HepG2 (cell line): ENCODE data around the gene SULT1A3. TPM values are rescaled to one million over a fixed set of nuclear protein-coding genes. Genes with fewer than 3 reads are reported as not detected.

Experiments
- ARNTL ChIP-seq: sonication (generic); formaldehyde crosslinking; IDR thresholded peaks from 2 replicates; pipeline ENCODE4 v1.4.0; 2020; ENCODE audit warnings: mild to moderate bottlenecking, missing genetic modification reagents
- GRHL1 ChIP-seq: sonication (generic); formaldehyde crosslinking; conservative IDR thresholded peaks from 2 replicates; pipeline ENCODE4 v1.8.0; 2022; ENCODE audit warnings: missing genetic modification reagents
- HNF4A ChIP-seq: sonication (generic); formaldehyde crosslinking; IDR thresholded peaks from 2 replicates; pipeline ENCODE4 v1.4.0; 2020; ENCODE audit warnings: missing genetic modification reagents
- MED8 ChIP-seq: sonication (generic); formaldehyde crosslinking; IDR thresholded peaks from 2 replicates; pipeline ENCODE4 v1.8.1; 2023; ENCODE audit warnings: mild to moderate bottlenecking, missing genetic modification reagents; ENCODE audit not compliant: insufficient replicate concordance
- NFAT5 ChIP-seq: sonication (generic); formaldehyde crosslinking; IDR thresholded peaks from 2 replicates; pipeline ENCODE4 v1.4.0; 2020; ENCODE audit warnings: missing genetic modification reagents
- NONO ChIP-seq, 2 experiments: fragments of 450-650 bp in 1 of 2; sonication (generic) in 1 of 2; formaldehyde crosslinking in 1 of 2; IDR thresholded peaks in 1 of 2; conservative IDR thresholded peaks in 1 of 2; 2 replicates each; pipeline versions ENCODE4 v1.6.1 to v1.8.0; 2017 to 2022; ENCODE audit warnings: mild to moderate bottlenecking in 1 of 2, missing genetic modification reagents in 1 of 2, moderate library complexity in 1 of 2
- REST ChIP-seq, 2 experiments: IDR thresholded peaks; 2 replicates each; pipeline ENCODE4 v1.6.1; 2011 to 2012; ENCODE audit warnings: low read length in 2 of 2, borderline replicate concordance in 1 of 2, low read depth in 1 of 2, mild to moderate bottlenecking in 1 of 2, moderate library complexity in 1 of 2
- RXRB ChIP-seq: IDR thresholded peaks from 2 replicates; pipeline ENCODE4 v1.6.1; 2016; ENCODE audit warnings: borderline replicate concordance, missing genetic modification reagents, missing compliant biosample characterization
- TEAD3 ChIP-seq: optimal IDR thresholded peaks from 2 replicates; pipeline ENCODE3; 2016; ENCODE audit warnings: borderline replicate concordance
- TGIF2 ChIP-seq: IDR thresholded peaks from 2 replicates; pipeline ENCODE4 v1.6.1; 2016; ENCODE audit warnings: control low read depth, missing compliant biosample characterization
- TOE1 ChIP-seq: sonication (generic); formaldehyde crosslinking; IDR thresholded peaks from 2 replicates; pipeline ENCODE4 v1.4.0; 2020; ENCODE audit warnings: mild to moderate bottlenecking, missing genetic modification reagents
- ZNF556 ChIP-seq: sonication (generic); formaldehyde crosslinking; IDR thresholded peaks from 2 replicates; pipeline ENCODE4 v1.4.0; 2020; ENCODE audit warnings: mild to moderate bottlenecking, missing genetic modification reagents, borderline replicate concordance
- polyA plus RNA-seq, 8 experiments: library from polyadenylated mRNA; depleted of rRNA in 3 of 8; stranded (reverse) in 7 of 8; unstranded in 1 of 8; fragments of >200 nt; fragmentation: Illumina TruSeq in 4 of 8; extraction: Trizol in 4 of 8; gene quantifications; 2 replicates each; pipeline versions ENCODE4 v1.2.1 to v1.2.3, GENCODE V29; 2011 to 2016; ENCODE audit warnings: low read depth in 4 of 8, missing spikeins in 1 of 8, mixed read lengths in 1 of 8; ENCODE audit not compliant: insufficient read depth in 1 of 8
- total RNA-seq, 5 experiments: library from RNA; depleted of rRNA; stranded (reverse); fragments of >200 nt; fragmentation: Illumina TruSeq; extraction: Trizol; gene quantifications; 2 replicates each; pipeline ENCODE4 v1.2.3, GENCODE V29; 2016; ENCODE audit warnings: low read depth in 1 of 5
- TF ChIP-seq, protein P1 (sequence below): sonication (generic); formaldehyde crosslinking; IDR thresholded peaks from 2 replicates; pipeline ENCODE4 v1.8.1; 2023; ENCODE audit warnings: mild to moderate bottlenecking, missing genetic modification reagents

The SULT1A3 gene
- total and polyA plus RNA-seq, 2 of the 13 experiments (the other 11 are each of a cell fraction or from before 2014, with no cell fraction given), result 21.0 to 28.3 TPM

- no peak for TF ChIP-seq REST (IDR thresholded peaks at IDR 0.05; ENCODE audit: borderline replicate concordance in 1 of 2, low read depth in 1 of 2, low read length in 2 of 2)
- no peak for TF ChIP-seq TEAD3 (CRISPR knock-in tag)
- TF ChIP-seq, protein P1, sequence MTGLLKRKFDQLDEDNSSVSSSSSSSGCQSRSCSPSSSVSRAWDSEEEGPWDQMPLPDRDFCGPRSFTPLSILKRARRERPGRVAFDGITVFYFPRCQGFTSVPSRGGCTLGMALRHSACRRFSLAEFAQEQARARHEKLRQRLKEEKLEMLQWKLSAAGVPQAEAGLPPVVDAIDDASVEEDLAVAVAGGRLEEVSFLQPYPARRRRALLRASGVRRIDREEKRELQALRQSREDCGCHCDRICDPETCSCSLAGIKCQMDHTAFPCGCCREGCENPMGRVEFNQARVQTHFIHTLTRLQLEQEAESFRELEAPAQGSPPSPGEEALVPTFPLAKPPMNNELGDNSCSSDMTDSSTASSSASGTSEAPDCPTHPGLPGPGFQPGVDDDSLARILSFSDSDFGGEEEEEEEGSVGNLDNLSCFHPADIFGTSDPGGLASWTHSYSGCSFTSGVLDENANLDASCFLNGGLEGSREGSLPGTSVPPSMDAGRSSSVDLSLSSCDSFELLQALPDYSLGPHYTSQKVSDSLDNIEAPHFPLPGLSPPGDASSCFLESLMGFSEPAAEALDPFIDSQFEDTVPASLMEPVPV (CRISPR knock-in tag), result no peak
- no peak for TF ChIP-seq MED8 (CRISPR knock-in tag)
- TF ChIP-seq RXRB (CRISPR knock-in tag), result no peak
- TF ChIP-seq HNF4A, result no peak
- TF ChIP-seq GRHL1 (CRISPR knock-in tag), result no peak
- TF ChIP-seq TGIF2 (CRISPR knock-in tag), result no peak
- no peak for TF ChIP-seq NONO (IDR thresholded peaks at IDR 0.05)
- no peak for TF ChIP-seq NONO (CRISPR knock-in tag; conservative IDR thresholded peaks at IDR 0.05)
- no peak for TF ChIP-seq ARNTL (CRISPR knock-in tag)
- no peak for TF ChIP-seq TOE1 (CRISPR knock-in tag)
- TF ChIP-seq ZNF556 (CRISPR knock-in tag), result no peak
- no peak for TF ChIP-seq NFAT5 (CRISPR knock-in tag)
Measured at GRCh38 chr16:30185683-30186421, 13.2 kb upstream of the SULT1A3 start (continued).
